ENCODE data around the gene TICRR.

Gene TICRR

GRCh38 chr15:89629829-89630228, 54.6 kb downstream of the TICRR start:
- DNase-seq = no peak

- DNase-seq = no peak
These were observed 55.0 kb downstream of the TICRR start for GRCh38 chr15:89630260-89630659.

- DNase-seq = no peak
These were observed 56.0 kb downstream of the TICRR start for GRCh38 chr15:89630974-89631901.

- no peak for DNase-seq
These were observed 56.6 kb downstream of the TICRR start for GRCh38 chr15:89631902-89632264.

- DNase-seq = no peak
These were observed 57.5 kb downstream of the TICRR start for GRCh38 chr15:89632563-89633430.

- no peak for DNase-seq
These were observed 58.3 kb downstream of the TICRR start for GRCh38 chr15:89633585-89633984.

GRCh38 chr15:89640245-89640644, 65.0 kb downstream of the TICRR start:
- DNase-seq = no peak

GRCh38 chr15:89641053-89641452, 65.8 kb downstream of the TICRR start:
- no peak for DNase-seq

- no peak for DNase-seq
These were observed 66.8 kb downstream of the TICRR start for GRCh38 chr15:89642106-89642505.

GRCh38 chr15:89645680-89646079, 70.4 kb downstream of the TICRR start:
- no peak for DNase-seq

GRCh38 chr15:89646416-89647141, 71.3 kb downstream of the TICRR start:
- DNase-seq = no peak

GRCh38 chr15:89647191-89647851, 72.1 kb downstream of the TICRR start:
- DNase-seq = peak; percentile 45

- DNase-seq = no peak
These were observed 73.1 kb downstream of the TICRR start for GRCh38 chr15:89648106-89649012.

GRCh38 chr15:89649013-89649625, 73.8 kb downstream of the TICRR start:
- DNase-seq = no peak

- DNase-seq = no peak
These were observed 74.4 kb downstream of the TICRR start for GRCh38 chr15:89649716-89650115.

- no peak for DNase-seq
These were observed 76.9 kb downstream of the TICRR start for GRCh38 chr15:89652131-89652530.

GRCh38 chr15:89652666-89653065, 77.4 kb downstream of the TICRR start:
- DNase-seq = no peak

GRCh38 chr15:89653578-89653977, 78.3 kb downstream of the TICRR start:
- DNase-seq = no peak

- no peak for DNase-seq
These were observed 79.1 kb downstream of the TICRR start for GRCh38 chr15:89654301-89654761.

- DNase-seq = no peak
These were observed 79.9 kb downstream of the TICRR start, which contains the start of gene KIF7 for GRCh38 chr15:89654847-89655805. Gene KIF7, minus strand, starts transcription at chr15:89655467. Its CDS starts 2,537 bp downstream, at chr15:89652930.
